Inferior parietal cortex (tissue), 1 donor: Measurements from ENCODE around the gene CDH4.
"Not testable (repeated sequence)": the region's sequence is repeated elsewhere in the genome, so short reads cannot be mapped to it uniquely, and the experiment has no call there.

Source experiments
- DNase-seq: peaks from one replicate; pipeline ENCODE4 v3.0.0-alpha.2; 2016; ENCODE audit errors: extremely low spot score

CDH4 gene

DNA sequence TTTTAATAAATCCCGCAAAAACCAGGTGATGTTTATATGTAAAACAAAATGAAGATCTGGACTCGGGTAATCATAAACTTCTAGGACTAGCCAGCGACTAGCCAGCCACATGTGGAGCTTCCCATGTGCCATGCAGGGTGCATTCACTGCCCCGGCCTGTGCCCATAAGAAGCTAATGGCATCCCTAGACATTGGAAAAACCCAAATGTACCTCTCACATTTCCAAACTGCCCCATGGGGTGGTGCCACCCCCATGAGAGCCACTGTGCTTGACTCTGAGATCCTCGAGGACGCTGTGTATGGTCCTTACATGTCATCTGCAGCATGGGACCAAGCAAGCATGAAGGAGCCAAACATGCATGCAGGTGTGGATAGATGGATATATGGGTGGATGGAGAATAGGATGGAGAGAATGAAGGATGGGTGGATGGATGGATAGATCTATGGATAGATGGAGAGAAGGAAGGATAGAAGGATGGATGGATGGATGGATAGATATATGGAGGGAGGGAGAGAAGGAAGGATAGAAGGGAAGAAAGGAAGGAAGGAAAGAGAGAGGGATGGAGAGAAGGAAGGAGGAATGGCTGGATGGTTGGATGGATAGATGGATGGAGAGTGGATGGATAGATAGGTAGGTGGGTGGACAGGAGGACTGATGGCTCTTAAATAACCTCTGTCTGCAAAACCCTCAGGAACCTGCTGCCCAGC, 203.6 kb downstream of the CDH4 start:
- DNase-seq, result no peak

GRCh38 chr20:61457725-61458124, 205.7 kb downstream of the CDH4 start:
- no peak for DNase-seq

DNA sequence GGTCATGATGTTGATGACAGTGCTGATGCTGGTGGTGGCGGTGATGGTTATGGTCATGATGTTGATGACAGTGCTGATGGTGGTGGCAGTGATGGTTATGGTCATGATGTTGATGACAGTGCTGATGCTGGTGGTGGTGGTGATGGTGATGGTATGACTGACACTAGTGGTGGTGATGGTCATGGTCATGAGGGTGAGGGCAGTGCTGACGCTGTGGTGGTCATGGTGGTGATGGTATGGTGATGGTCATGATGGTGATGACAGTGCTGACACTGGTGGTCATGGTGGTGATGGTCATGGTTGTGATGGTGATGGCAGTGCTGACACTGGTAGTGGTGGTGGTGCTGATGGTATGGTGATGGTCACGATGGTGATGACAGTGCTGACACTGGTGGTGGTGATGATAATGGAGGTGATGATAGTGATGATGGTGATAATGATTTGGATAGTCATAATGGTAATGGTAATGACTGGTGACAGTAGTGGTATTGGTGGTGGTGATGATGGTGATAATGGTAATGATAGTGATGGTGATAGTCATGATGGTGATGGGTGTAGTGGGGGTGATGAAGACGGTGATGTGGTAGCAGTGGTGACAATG, 206.2 kb downstream of the CDH4 start:
- no peak for DNase-seq

DNA sequence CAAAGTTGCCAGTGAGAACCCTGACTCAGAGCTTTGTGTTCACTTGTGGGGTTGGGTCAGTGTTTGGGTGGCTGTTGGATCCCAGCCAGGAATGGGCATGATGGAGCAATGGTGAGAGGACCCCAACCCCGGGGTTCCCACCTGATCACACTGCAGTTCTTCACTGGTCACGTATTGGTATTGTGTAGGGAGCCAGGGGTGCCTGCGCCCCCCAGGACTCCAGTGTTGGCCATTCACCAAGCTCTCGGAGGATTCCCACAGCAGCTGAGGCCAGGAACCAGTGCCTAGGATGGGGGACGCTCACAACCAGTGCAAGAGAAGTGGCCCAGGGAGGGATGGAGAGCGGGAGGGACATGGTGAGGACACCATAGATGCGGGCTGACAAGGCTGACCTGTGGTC, 207.2 kb downstream of the CDH4 start:
- DNase-seq, result no peak

DNA sequence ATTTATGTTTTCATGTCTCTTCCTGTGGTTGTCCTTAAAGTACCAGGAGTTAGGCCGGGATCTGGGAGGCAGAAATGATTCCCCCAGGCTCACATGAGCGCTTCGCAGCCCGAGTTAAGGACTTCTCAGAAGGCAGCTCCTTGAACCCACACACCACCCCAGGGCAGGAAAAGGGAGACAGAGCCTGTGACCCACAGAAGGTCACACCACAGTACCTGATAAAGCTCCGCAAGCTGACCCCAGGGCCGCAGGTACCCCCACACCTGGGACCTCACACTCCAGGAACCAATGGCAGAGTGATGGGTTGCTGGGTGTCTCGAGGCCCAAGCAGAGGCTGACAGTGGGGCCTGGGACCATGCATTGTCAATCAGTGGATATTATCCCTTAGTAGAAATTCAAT, 207.6 kb downstream of the CDH4 start:
- DNase-seq, result no peak

GRCh38 chr20:61460261-61461052, 208.4 kb downstream of the CDH4 start:
- DNase-seq, result no peak

GRCh38 chr20:61461461-61461860, 209.4 kb downstream of the CDH4 start:
- no peak for DNase-seq

DNA sequence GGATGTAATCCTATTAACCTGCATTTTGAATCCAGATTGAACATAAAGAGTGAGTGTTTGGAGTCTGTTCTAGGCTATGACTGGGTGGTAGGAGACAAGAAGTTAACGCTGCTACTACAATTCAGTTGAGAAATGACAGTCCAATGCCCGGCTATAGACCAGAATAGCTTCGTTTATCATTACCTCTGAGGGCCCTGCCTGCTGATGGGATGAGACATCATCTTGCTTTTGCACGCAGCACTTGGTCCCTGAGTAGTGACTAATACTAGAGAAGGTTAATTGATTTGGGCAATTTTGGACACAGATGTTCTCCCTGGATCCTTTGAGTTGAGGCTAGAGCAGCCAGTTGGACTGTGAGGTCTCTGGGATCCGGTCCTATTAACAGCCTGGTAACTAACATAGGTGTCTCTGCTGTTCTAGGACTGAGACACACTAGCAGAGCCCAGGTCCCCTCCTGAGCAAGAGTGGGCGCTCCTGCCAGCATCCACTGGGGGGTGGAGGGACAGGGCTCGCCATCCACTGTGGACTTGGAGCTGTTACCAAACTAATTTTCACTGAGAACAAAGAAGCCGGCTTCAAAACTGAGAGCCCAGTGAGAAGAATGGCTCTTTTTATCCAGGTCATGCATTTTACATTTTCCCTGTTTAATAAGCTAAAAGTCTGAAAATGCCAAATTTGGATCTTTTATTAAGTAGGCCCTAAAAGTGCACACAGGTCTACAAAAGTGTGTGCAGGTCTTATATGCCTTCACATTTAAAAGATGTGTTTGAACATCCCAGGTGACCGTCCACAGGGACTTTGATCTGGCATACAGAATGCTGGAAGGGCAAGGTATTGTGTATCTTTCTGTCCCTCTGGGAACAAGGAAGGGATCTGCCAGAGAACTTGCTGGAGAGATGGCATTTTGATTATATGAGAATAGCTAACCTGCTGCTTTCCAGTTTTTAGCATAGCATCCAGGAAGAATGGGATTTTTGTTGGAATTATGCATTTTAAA, 212.5 kb downstream of the CDH4 start:
- peak; percentile 31 for DNase-seq

GRCh38 chr20:61475729-61476128, 223.7 kb downstream of the CDH4 start:
- DNase-seq, result no peak

DNA sequence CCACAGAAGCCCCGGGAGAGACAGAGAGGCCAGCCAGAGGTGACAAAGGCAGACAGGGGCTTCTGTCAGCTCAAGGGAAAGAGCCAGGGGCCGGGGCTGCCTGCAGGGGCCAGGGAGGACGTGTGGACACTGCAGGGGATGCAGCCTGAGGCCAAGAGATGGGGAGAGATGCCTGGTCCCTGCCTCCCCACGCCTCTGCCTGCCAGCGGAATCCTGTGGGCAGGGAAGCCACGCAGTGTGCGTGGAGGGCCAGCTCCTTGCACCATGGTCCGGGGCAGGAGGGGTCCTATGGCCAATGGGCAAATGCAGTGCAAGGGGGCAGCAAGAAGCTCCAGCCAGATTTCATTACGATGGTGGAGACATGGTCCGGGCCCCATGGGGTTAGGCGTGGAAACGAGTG, 224.9 kb downstream of the CDH4 start:
- no peak for DNase-seq

GRCh38 chr20:61477451-61477861, 225.4 kb downstream of the CDH4 start:
- DNase-seq, result no peak

- DNase-seq, result no peak
These were observed 226.0 kb downstream of the CDH4 start for GRCh38 chr20:61478094-61478493.

DNA sequence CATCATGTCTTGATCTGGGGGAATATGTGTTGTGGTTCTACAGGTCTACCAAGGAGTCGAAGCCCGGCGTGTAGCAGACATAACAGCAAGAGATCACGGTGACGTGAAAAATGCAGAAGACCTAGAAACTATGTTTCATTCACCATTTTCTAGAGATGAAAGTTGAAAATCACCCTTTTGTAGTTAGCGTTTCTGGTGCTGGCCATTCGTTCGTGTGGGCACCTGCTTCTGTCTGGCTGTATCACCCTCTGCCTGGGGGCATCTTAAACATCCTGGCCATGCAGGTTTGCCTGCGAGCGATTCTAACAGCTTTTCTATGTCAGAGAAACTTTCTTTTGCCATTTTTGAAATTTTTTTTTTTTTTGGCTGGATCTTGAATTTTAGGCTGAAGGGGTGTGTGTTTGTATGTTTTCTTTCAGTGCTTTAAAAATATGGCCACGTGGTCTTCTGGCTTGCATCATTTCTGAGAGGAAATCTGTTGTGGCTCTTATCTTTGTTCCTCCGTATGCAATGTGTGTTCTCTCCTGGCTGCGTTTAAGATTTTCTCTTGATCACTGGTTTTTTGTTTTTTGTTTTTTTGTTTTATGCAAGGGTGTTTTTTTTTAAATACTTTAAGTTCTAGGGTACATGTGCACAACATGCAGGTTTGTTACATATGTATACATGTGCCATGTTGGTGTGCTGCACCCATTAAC, 226.7 kb downstream of the CDH4 start:
- DNase-seq, result no peak

- DNase-seq, result not testable (repeated sequence)
These were observed 227.4 kb downstream of the CDH4 start for GRCh38 chr20:61479433-61479832.

- no peak for DNase-seq
These were observed 228.2 kb downstream of the CDH4 start for GRCh38 chr20:61480158-61480825.

GRCh38 chr20:61482056-61482887, 230.2 kb downstream of the CDH4 start:
- DNase-seq, result no peak

DNA sequence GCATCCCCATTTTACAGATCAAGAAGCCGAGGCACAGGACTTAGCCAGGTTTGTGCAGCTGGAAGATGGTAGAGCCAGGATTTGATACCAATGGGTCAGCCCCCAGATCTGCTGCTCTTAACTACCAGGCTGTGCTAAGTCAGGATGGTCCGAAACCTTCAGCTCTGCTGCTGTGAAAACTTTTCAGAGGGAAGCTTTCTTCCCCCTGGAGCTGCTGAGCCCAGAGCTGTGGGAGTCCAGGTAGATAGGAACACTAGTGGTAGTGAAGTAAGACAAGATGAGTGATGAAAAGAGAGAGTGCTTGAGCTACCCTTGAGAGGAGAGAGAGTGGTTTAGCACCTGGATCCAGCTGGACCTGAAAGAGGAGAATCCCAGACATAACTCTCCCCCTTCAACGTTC, 230.8 kb downstream of the CDH4 start:
- DNase-seq, result no peak

DNA sequence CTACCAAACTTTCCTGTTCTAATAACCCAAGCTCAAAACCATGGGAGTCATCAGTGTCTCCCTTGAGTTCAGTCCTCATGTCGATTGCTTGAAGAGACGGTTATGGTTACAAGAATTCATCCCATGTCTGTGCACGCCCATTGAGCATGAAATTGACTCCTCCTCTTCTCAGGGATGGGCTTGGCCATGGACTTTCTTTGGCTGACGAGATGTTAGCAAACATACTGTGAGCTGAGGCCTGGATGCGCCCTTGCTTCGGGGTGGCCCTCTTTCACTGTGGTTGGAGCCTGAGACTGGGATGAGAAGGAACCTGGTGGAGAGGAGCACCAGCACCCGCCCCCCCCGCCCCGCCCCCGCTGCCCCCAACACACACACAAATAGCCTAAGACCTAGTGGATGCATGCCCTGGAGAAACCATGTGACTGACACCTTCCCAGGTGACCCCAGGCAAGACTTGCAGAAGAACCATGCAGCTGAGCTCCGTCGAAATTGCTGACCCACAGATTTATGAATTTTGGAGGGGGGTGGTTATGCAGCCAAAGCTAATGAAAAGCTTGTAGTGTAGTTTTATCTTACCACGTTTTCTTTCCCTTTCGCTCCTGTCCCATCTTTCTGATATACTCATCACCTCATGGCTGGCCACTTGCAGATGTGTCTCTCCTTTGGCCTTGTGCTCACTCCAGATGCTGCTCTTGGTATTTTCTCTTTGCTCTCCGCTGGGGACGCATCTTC, 231.4 kb downstream of the CDH4 start:
- no peak for DNase-seq

- DNase-seq, result no peak
These were observed 234.1 kb downstream of the CDH4 start for GRCh38 chr20:61486198-61486597.
